Stimulated activated CD8-positive, alpha-beta memory T cell treated with anti-CD3 and anti-CD28 coated beads, Interleukin-15, amount 100 ng/mL, for 24 hours (primary cell): ENCODE results near the gene APBA1.

Experiments
- DNase-seq: peaks from one replicate; pipeline ENCODE4 v3.0.0-alpha.2; 2020; ENCODE audit warnings: low read depth

APBA1 gene

GRCh38 chr9:69472101-69472620, 200.0 kb downstream of the APBA1 start:
- no peak for DNase-seq

GRCh38 chr9:69471433-69471832, 200.7 kb downstream of the APBA1 start:
- no peak for DNase-seq

- DNase-seq: no peak
Measured at GRCh38 chr9:69470186-69470977, 201.8 kb downstream of the APBA1 start.

GRCh38 chr9:69469136-69469535, 203.0 kb downstream of the APBA1 start:
- DNase-seq: no peak

- no peak for DNase-seq
Measured at GRCh38 chr9:69468380-69468779, 203.8 kb downstream of the APBA1 start.

GRCh38 chr9:69466151-69466550, 206.0 kb downstream of the APBA1 start:
- DNase-seq: no peak

- no peak for DNase-seq
Measured at GRCh38 chr9:69465473-69465872, 206.7 kb downstream of the APBA1 start.

GRCh38 chr9:69463497-69464068, 208.6 kb downstream of the APBA1 start:
- no peak for DNase-seq

- DNase-seq: no peak
Measured at GRCh38 chr9:69462394-69462793, 209.8 kb downstream of the APBA1 start.

- DNase-seq: no peak
Measured at GRCh38 chr9:69461103-69461887, 210.9 kb downstream of the APBA1 start.

GRCh38 chr9:69460012-69460411, 212.2 kb downstream of the APBA1 start:
- DNase-seq: no peak

GRCh38 chr9:69458176-69458575, 214.0 kb downstream of the APBA1 start:
- DNase-seq: no peak

- no peak for DNase-seq
Measured at GRCh38 chr9:69456201-69456600, 216.0 kb downstream of the APBA1 start.

GRCh38 chr9:69455311-69455710, 216.9 kb downstream of the APBA1 start:
- no peak for DNase-seq

GRCh38 chr9:69454321-69454720, 217.8 kb downstream of the APBA1 start:
- no peak for DNase-seq

- no peak for DNase-seq
Measured at GRCh38 chr9:69453746-69454145, 218.4 kb downstream of the APBA1 start.

GRCh38 chr9:69452110-69452782, 219.9 kb downstream of the APBA1 start:
- DNase-seq: no peak

- no peak for DNase-seq
Measured at GRCh38 chr9:69446496-69446895, 225.7 kb downstream of the APBA1 start.

- no peak for DNase-seq
Measured at GRCh38 chr9:69445251-69445650, 226.9 kb downstream of the APBA1 start.

- no peak for DNase-seq
Measured at GRCh38 chr9:69444791-69445190, 227.4 kb downstream of the APBA1 start.

- no peak for DNase-seq
Measured at GRCh38 chr9:69444021-69444420, 228.2 kb downstream of the APBA1 start.

- DNase-seq: no peak
Measured at GRCh38 chr9:69443178-69443577, 229.0 kb downstream of the APBA1 start.
